AG09319 (cell line): ENCODE measurements around the gene CDK10.

Experiments
- DNase-seq: peaks from one replicate; pipeline ENCODE4 v3.0.0-alpha.2; 2010; ENCODE audit warnings: low read depth; ENCODE audit errors: extremely low read depth
- CTCF ChIP-seq: IDR thresholded peaks from 2 replicates; pipeline ENCODE4 v1.5.1; 2011; ENCODE audit warnings: low read depth, mild to moderate bottlenecking, inconsistent platforms, low read length, moderate library complexity

The CDK10 gene

GRCh38 chr16:89720813-89721545 is 34.5 kb downstream of the CDK10 start, which contains the start of the genes VPS9D1 and ZNF276:
Gene VPS9D1, minus strand, starts transcription at chr16:89720898. Its CDS starts 37 bp downstream, at chr16:89720861.
Gene ZNF276, plus strand, starts transcription at chr16:89721537. Its CDS starts 104 bp downstream, at chr16:89721641.
- DNase-seq, result no peak
- no peak for TF ChIP-seq CTCF

- no peak for TF ChIP-seq CTCF
- DNase-seq, result no peak
These were observed 35.3 kb downstream of the CDK10 start for GRCh38 chr16:89721546-89722391.

- DNase-seq, result no peak
- no peak for TF ChIP-seq CTCF
These were observed 36.1 kb downstream of the CDK10 start for GRCh38 chr16:89722392-89723278.

GRCh38 chr16:89723279-89724250 is 37.1 kb downstream of the CDK10 start:
- no peak for TF ChIP-seq CTCF
- DNase-seq, result no peak

- no peak for DNase-seq
- TF ChIP-seq CTCF, result no peak
These were observed 41.1 kb downstream of the CDK10 start for GRCh38 chr16:89727406-89728120.

GRCh38 chr16:89729293-89729692 is 42.8 kb downstream of the CDK10 start:
- TF ChIP-seq CTCF, result no peak
- DNase-seq, result no peak
